GM04504 (cell line): Measurements from ENCODE around the gene BAG1.
A peak's percentile ranks its signal among the peaks of the same experiment; 100 is the strongest.

ENCODE experiments used
- DNase-seq: peaks from one replicate; pipeline ENCODE4 v3.0.0-alpha.2; 2012; ENCODE audit warnings: low read depth

BAG1 gene

GRCh38 chr9:33273266-33273971 is 8.9 kb upstream of the BAG1 start:
- no peak for DNase-seq

GRCh38 chr9:33272061-33272460 is 7.6 kb upstream of the BAG1 start:
- DNase-seq = no peak

- DNase-seq = no peak
Measured at GRCh38 chr9:33270146-33270545, 5.6 kb upstream of the BAG1 start.

GRCh38 chr9:33267151-33267767 is 2.8 kb upstream of the BAG1 start:
- no peak for DNase-seq

DNA sequence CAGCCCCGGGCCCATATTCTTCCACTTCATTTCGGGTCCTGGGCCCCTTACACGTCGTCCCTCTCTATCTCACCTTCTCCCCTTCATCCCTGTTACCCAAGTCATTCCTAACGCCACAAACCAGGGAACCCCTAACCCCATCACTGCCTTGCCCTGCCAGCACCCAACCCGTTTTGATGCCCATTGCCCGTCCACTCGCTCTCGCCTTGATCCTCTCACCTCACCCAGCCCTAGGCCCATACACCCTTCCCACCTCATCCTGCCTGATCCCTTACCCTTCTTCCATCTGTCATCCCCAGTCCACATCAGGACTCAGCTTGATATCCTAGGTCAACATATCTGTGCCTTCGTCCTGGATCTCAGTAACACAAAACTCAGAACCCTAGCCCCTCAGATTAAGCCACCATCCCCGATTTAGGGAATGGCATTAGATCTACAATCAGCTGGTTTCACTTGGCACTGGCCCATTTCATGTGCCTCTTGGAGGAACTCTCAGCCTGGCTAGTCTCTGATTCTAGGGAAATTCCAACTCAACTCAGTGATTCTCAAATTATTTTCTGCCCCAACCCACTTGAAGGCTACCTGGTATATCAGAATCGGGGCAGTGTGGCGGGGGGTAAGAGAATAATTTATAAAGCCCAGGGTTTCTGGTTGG is 830 bp upstream of the BAG1 start:
- no peak for DNase-seq

DNA sequence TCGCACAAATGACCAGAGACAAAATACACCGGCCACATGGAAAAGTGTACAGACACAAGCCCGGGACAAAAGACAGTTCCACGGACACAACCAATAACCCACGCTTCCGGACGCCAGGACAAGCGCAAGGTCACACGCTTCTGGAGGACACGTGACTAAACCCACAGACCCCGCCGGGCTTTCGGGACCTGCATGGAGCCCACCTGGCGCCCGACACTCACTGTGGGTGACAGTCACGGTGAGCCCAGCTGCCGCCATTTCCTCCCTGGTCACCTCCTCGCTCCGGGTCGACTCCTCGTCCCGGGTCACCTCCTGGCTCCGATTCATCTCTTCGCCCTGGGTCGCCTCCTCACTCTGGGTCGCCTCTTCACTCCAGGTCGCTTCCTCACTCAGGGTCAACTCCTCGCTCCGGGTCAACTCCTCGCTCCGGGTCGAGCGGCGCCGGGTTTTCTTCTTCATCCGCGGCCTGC is 470 bp downstream of the BAG1 start:
- no peak for DNase-seq

DNA sequence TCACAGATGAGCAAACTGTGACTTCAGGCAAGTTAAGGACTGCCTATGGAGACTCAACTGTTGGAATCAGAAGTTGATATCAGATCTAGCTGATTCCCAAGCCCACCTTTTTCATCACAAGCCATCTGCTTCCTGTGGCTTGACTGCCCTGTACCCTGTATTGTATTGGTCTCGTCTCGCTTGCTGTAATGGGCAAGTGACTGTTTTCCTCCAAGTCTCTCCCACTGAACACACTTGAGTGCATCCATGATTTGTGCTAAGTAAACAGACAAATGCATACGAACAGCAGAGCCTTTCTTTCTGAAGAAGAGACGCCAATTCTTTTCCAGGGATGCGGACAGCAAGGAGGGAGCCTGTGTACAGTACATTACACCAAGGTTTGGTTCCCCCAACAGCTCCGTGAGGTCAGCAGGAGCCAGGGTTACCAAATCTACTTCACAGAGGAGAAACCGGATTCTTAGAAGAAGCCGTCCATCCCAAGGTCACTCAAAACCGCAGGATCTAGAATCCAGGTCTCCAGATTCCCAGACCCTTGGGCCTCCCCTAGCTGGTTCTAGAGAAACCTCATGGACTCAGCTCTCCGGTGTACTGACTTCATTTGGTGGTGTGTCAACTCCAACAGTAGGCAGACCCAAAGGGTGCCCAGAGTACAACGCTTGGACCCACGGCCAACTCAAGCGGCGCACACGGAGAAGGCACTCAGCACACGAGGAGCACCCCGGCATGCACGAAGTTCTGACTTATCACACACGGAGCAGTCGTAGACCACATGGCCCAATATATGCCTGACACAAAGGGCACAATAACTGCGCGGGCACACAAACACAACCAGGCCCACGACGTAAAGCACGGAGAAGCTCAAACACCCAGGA is 1.1 kb downstream of the BAG1 start:
- no peak for DNase-seq

DNA sequence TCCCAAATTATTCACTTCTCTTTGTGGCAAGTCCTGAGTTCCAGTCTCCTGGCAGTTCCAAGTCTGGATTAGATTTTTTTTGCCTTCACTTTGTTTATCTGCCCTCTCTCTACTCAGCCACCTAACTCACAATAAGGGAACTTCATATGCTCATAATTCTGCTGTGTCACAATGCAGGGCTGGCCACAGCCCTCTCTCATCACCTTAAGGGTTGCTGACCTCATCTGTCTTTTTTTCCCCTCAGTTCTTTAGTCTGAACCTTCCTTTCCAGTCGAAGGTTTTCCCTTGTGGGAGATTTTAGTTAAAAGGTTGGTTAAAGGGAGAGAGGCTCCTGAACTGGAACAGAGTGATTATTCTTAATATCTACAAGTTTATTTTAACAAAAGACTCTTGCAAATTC is 4.1 kb downstream of the BAG1 start:
- no peak for DNase-seq

DNA sequence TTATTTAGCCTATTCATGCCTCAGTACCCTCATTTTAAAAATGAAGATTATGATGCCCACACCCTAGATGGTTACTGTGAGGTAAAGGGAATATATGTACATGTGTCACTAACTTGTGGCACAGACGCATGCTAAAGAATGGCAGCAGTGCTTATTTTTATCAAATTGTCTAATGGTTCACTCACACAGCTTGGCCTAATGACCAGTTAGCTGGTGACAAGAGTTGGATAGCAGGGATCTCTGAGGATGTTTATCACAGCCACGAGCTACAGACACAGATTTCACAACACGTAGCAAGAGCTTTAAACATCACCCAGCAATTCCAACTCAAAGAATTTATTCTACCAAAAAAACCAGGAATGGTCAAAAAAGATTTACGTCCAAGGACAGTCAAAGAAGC is 7.2 kb downstream of the BAG1 start:
- DNase-seq = no peak

DNA sequence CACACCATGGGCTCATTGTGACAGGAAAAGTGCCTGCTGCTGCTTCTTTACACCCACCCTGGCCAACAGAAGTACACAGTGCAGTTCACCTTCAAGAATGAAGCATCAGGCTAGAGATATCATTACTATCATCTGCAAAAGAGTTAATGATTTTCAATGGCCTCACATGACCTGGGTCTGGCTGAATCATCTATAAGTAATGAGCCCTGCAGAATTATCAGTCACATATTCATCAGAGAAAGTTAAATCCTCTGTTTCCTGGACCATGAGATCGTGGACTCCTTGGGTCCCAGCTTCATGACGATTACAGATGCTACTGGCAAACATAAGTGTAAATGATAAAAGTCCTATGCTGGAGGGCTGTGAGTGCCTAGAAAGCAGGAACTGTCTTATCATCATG is 8.3 kb downstream of the BAG1 start:
- no peak for DNase-seq

DNA sequence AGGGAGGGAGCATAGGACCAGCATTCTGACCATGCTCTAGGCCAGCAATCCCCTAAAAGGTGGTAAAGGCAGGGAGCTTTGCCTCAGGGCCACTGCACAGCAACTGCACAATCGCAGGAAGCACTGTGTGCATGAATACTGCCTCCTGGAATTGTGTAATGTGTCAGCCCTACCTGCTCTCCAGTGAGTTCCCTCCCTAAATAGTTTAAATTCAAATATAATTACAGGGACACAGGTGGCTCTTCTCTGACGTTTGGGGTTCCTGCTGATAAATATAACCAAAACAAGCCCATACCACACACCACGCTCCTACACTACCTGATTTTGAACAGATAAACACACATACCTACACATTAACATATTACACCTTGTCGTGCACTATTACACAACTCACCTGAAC is 9.0 kb downstream of the BAG1 start:
- DNase-seq = no peak

- no peak for DNase-seq
Measured at GRCh38 chr9:33255014-33255413, 9.5 kb downstream of the BAG1 start.

- DNase-seq = no peak
Measured at GRCh38 chr9:33254211-33254610, 10.3 kb downstream of the BAG1 start.

DNA sequence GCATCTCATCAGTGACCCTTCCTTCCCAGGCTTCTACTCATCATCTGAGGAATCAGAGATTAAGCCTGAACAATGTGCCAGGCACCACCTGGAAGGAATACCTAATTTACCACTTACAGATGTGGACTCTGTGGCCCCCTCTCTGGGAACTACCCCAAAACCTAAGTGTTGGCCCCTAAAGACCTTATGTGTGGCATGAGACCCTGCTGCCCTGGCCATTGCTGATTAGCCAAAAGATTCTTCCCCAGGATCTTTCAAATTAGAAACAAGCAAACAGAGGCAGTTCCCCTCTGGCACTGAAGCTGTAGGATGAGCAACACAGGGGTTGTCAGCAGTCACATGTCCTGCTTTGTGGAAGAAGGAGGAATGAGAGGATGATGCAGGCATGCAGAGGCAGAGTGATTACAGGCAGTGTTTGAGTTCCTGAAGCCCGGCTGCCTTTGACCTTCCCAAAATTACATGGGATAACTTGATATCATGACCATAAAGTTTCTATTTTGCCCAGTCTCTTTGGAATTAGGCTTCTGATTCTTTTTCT is 14.0 kb downstream of the BAG1 start:
- peak; percentile 50 for DNase-seq

DNA sequence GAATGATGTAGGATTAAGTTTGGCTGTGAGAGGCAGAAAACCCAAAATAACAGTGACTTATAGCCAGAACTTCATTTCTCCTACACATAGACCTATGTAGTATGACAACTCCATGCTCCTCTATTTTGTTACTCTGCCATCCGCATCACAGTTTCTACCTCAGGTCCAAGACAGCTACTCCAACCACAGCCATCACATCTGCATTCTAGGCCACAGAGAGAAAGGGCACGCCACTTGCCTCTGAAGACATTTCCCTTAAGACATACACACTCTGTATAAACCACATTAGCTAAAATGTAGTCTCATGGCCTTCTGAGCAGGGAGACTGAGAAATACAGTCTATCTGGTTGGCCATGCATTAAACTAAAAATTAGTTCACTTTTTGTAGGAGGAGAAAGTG is 14.5 kb downstream of the BAG1 start:
- DNase-seq = no peak

- DNase-seq = no peak
Measured at GRCh38 chr9:33249087-33249658, 15.3 kb downstream of the BAG1 start.

GRCh38 chr9:33248606-33249005 is 15.9 kb downstream of the BAG1 start:
- DNase-seq = no peak

DNA sequence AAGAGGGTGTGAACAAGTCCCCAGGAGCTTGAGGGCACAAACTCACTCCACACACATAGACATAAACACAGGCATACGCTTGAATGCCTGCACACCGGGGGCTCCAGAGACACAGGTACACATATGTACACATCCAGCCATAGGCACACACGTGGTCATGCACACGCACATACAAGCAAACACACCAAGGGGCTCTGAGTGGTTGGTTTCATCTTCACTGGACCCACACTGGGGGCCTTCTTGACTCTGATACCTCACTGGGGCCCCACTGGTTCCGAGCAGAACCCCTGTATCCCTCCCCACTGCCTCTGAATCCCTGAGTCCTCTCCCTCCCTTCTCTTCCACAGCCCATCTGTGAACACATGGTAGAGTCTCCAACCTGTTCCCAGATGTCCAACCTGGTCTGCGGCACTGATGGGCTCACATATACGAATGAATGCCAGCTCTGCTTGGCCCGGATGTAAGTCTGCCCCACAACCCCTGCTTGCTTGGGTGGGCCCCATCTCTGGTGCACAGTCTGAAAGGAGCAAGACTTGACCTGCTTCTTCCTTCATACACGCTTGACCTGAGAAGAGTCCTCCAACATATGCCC is 18.1 kb downstream of the BAG1 start:
- no peak for DNase-seq

DNA sequence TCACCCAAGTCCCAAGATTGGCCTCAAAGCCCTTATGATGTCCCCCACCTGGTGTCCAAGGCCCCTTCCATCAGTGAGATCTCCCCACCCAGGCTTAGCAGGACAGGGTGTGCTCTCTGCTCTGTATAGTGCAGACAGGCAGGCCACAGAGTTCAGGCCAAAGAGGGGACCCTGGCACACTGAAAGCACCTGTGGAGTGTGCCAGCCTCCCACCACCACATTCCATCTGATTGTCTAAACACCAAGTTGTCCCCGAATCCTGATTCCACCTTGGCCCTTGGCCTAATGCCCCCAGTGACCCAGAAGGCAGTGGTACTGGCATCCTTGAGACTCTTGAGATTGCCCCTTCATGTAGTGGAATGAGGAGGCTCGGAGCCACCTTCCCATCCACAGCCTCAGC is 19.2 kb downstream of the BAG1 start:
- no peak for DNase-seq

DNA sequence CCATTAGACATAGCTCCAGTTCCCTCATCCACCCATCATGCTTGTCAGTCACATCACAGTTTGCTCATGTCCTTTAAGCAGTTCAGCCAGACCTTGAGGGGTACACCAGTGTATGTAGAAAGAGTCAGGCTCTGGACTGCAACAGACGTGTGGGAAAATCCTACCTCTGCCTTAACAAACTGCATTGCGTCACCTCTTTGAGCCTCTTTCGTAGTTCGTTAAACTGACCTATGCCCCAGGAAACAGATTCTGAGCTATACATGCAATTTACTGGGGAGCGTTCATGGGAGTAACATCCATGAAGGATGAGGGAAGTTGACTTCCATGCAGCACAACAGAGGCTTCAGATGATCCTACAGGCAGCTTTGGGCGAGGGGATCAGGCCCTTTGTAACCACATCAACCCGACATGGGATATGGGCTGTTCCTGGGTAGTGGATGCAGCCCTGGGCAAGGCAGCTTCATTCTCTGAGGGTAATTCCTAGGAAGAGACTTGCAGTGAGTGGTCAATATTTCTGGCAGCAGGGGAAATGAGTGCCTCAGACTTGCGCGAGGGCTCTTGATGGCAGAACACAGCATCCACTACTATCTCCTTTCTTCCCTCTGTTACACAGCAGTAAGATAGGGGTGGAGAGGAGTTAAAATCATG is 20.2 kb downstream of the BAG1 start:
- no peak for DNase-seq

- DNase-seq = no peak
Measured at GRCh38 chr9:33242609-33243134, 21.8 kb downstream of the BAG1 start.
